Hair follicle dermal papilla cell (primary cell): ENCODE results near the gene SSR1. TPM values are rescaled to one million over a fixed set of nuclear protein-coding genes. Genes with fewer than 3 reads are reported as not detected.

Experiments
- total RNA-seq: library from RNA; depleted of rRNA; stranded (reverse); fragments of >200 nt; gene quantifications from 2 replicates; pipeline ENCODE4 v1.2.3, GENCODE V29; 2012

The SSR1 gene
- total RNA-seq: 127 and 139 TPM in 2 replicates

GRCh38 chr6:7312616-7313504 lies at the start of gene SSR1:
Gene SSR1 (minus strand): TSS chr6:7313199. CDS start chr6:7313120, 79 bp downstream.

Other genes with a start within 250 kb of the SSR1 start
- gene RREB1, start 205.2 kb downstream of the SSR1 start, total RNA-seq: 32.1 and 42.2 TPM in 2 replicates
- under 0.01 TPM in 1 of 2 replicates, not detected in the other for gene CAGE1, start 76.5 kb upstream of the SSR1 start, total RNA-seq
- gene RIOK1, start 76.6 kb upstream of the SSR1 start, total RNA-seq: 15.5 and 21.3 TPM in 2 replicates
- 8.8 and 12.4 TPM in 2 replicates for gene DSP, start 228.5 kb upstream of the SSR1 start, total RNA-seq